Immature natural killer cell (primary cell): Measurements from ENCODE around the gene AP1S3. TPM values are rescaled to one million over a fixed set of nuclear protein-coding genes. Genes with fewer than 3 reads are reported as not detected.
"Not testable (repeated sequence)": the region's sequence is repeated elsewhere in the genome, so short reads cannot be mapped to it uniquely, and the experiment has no call there.

Experiments
- DNase-seq, 3 donors: peaks; one replicate each; pipeline ENCODE4 v3.0.0; 2022; ENCODE audit warnings: mixed read lengths in 1 of 3
- H3K27ac Mint-ChIP-seq, 6 donors: one replicate each; pipeline ENCODE4 v1.8.0; 2020; ENCODE audit warnings: mixed read lengths in 6 of 6, mild to moderate bottlenecking in 5 of 6, inconsistent platforms in 4 of 6, moderate library complexity in 3 of 6
- H3K27me3 Mint-ChIP-seq, 3 donors: one replicate each; pipeline ENCODE4 v1.8.0; 2020 to 2021; ENCODE audit warnings: low read depth in 3 of 3, mild to moderate bottlenecking in 3 of 3, mixed read lengths in 3 of 3, moderate library complexity in 3 of 3, inconsistent platforms in 1 of 3
- H3K36me3 Mint-ChIP-seq, 3 donors: one replicate each; pipeline ENCODE4 v1.8.0; 2020; ENCODE audit warnings: mixed read lengths in 3 of 3, inconsistent platforms in 2 of 3, mild to moderate bottlenecking in 2 of 3
- H3K4me1 Mint-ChIP-seq, 2 donors: one replicate each; pipeline ENCODE4 v1.8.0; 2020; ENCODE audit warnings: inconsistent platforms in 2 of 2, mild to moderate bottlenecking in 2 of 2, mixed read lengths in 2 of 2, moderate library complexity in 1 of 2
- H3K4me3 Mint-ChIP-seq, 5 donors: one replicate each; pipeline ENCODE4 v1.8.0; 2020; ENCODE audit warnings: mild to moderate bottlenecking in 5 of 5, mixed read lengths in 5 of 5, inconsistent platforms in 3 of 5, moderate library complexity in 3 of 5
- H3K9me3 Mint-ChIP-seq, 6 donors: one replicate each; pipeline ENCODE4 v1.8.0; 2020; ENCODE audit warnings: mild to moderate bottlenecking in 6 of 6, mixed read lengths in 6 of 6, inconsistent platforms in 4 of 6, moderate library complexity in 3 of 6
- polyA plus RNA-seq, 3 donors: library from polyadenylated mRNA; unstranded; fragments of 300-500 nt; fragmentation: Illumina TruSeq; gene quantifications; one replicate each; pipeline ENCODE4 v1.2.3, GENCODE V29; 2021

Gene AP1S3
- 1 to 10 TPM in 2 of 3 donors, not detected in 1; 1.8 to 4.2 TPM for polyA plus RNA-seq

- Mint-ChIP-seq H3K4me1 (peaks cover 17 to 33% of the 10 kb centered on the region in 2 donors), H3K27ac (peak within 1 kb of the TSS; percentile 48 to 92 (median 86)), H3K27me3 (peaks cover 0 to 3% (median 0%) of the 10 kb centered on the region in 3 donors), H3K36me3 (peaks cover 0 to 8% (median 0%) of the 10 kb centered on the region in 3 donors), H3K4me3 (peak within 1 kb of the TSS; percentile 94 to 98 (median 97)), H3K9me3 (no peaks in the 10 kb centered on the region)
- peak; percentile 64 to 69 (median 65) for DNase-seq
Measured at GRCh38 chr2:223837287-223838061, at the start of gene AP1S3. AP1S3 (minus strand) TSS chr2:223837582; CDS start chr2:223837450, 132 bp downstream.

GRCh38 chr2:223887127-223887526 is 49.7 kb upstream of the AP1S3 start:
- H3K9me3 Mint-ChIP-seq, result no peaks in the 10 kb centered on the region
- peaks cover 23 to 45% (median 23%) of the 10 kb centered on the region in 3 donors for H3K36me3 Mint-ChIP-seq
- H3K4me3 Mint-ChIP-seq, result no peak overlapping the region
- H3K4me1 Mint-ChIP-seq, result peaks cover 3 to 4% of the 10 kb centered on the region in 2 donors
- no peak for DNase-seq
- H3K27me3 Mint-ChIP-seq, result no peaks in the 10 kb centered on the region
- H3K27ac Mint-ChIP-seq, result peak overlapping the region in 2 of 6 donors; percentile 14 to 48

- no peaks in the 10 kb centered on the region for H3K9me3 Mint-ChIP-seq
- H3K27me3 Mint-ChIP-seq, result peaks cover 0 to 2% (median 0%) of the 10 kb centered on the region in 3 donors
- H3K4me1 Mint-ChIP-seq, result peaks cover 6 to 8% of the 10 kb centered on the region in 2 donors
- no peak for DNase-seq
- H3K4me3 Mint-ChIP-seq, result no peak overlapping the region
- peak overlapping the region in 2 of 6 donors; percentile 14 to 48 for H3K27ac Mint-ChIP-seq
- peaks cover 23 to 47% (median 26%) of the 10 kb centered on the region in 3 donors for H3K36me3 Mint-ChIP-seq
Measured at GRCh38 chr2:223886726-223887125, 49.3 kb upstream of the AP1S3 start.

- Mint-ChIP-seq H3K36me3 (peaks cover 25 to 51% (median 25%) of the 10 kb centered on the region in 3 donors), H3K4me1 (peaks cover 6 to 10% of the 10 kb centered on the region in 2 donors), H3K27ac (peak overlapping the region in 1 of 6 donors; percentile 29), H3K4me3 (no peak overlapping the region), H3K27me3 (peaks cover 0 to 2% (median 0%) of the 10 kb centered on the region in 3 donors), H3K9me3 (no peaks in the 10 kb centered on the region)
- DNase-seq, result no peak
Measured at GRCh38 chr2:223884399-223884798, 47.0 kb upstream of the AP1S3 start.

GRCh38 chr2:223882715-223883114 is 45.3 kb upstream of the AP1S3 start:
- peaks cover 6 to 10% of the 10 kb centered on the region in 2 donors for H3K4me1 Mint-ChIP-seq
- H3K27ac Mint-ChIP-seq, result peak overlapping the region in 2 of 6 donors; percentile 74 to 84
- no peak overlapping the region for H3K4me3 Mint-ChIP-seq
- H3K27me3 Mint-ChIP-seq, result peaks cover 0 to 2% (median 0%) of the 10 kb centered on the region in 3 donors
- peaks cover 28 to 57% (median 30%) of the 10 kb centered on the region in 3 donors for H3K36me3 Mint-ChIP-seq
- H3K9me3 Mint-ChIP-seq, result no peaks in the 10 kb centered on the region
- no peak for DNase-seq

GRCh38 chr2:223880796-223881195 is 43.4 kb upstream of the AP1S3 start:
- H3K27me3 Mint-ChIP-seq, result peaks cover 0 to 2% (median 0%) of the 10 kb centered on the region in 3 donors
- peaks cover 6 to 10% of the 10 kb centered on the region in 2 donors for H3K4me1 Mint-ChIP-seq
- no peak for DNase-seq
- H3K27ac Mint-ChIP-seq, result peak overlapping the region in 3 of 6 donors; percentile 46 to 84 (median 77)
- no peak overlapping the region for H3K4me3 Mint-ChIP-seq
- no peaks in the 10 kb centered on the region for H3K9me3 Mint-ChIP-seq
- peaks cover 33 to 58% (median 34%) of the 10 kb centered on the region in 3 donors for H3K36me3 Mint-ChIP-seq

GRCh38 chr2:223877721-223878410 is 40.5 kb upstream of the AP1S3 start:
- peaks cover 6 to 10% of the 10 kb centered on the region in 2 donors for H3K4me1 Mint-ChIP-seq
- peaks cover 0 to 2% (median 0%) of the 10 kb centered on the region in 3 donors for H3K27me3 Mint-ChIP-seq
- DNase-seq, result no peak
- peaks cover 31 to 50% (median 34%) of the 10 kb centered on the region in 3 donors for H3K36me3 Mint-ChIP-seq
- no peak overlapping the region for H3K4me3 Mint-ChIP-seq
- no peaks in the 10 kb centered on the region for H3K9me3 Mint-ChIP-seq
- peak overlapping the region in 3 of 6 donors; percentile 23 to 37 (median 30) for H3K27ac Mint-ChIP-seq

GRCh38 chr2:223873672-223874071 is 36.3 kb upstream of the AP1S3 start:
- Mint-ChIP-seq H3K9me3 (no peaks in the 10 kb centered on the region), H3K4me3 (no peak overlapping the region), H3K4me1 (no peaks in the 10 kb centered on the region), H3K27ac (peak overlapping the region in 3 of 6 donors; percentile 29 to 49 (median 40)), H3K27me3 (no peaks in the 10 kb centered on the region), H3K36me3 (peaks cover 34 to 45% (median 39%) of the 10 kb centered on the region in 3 donors)
- DNase-seq, result no peak

- H3K4me3 Mint-ChIP-seq, H3K27me3 Mint-ChIP-seq, H3K4me1 Mint-ChIP-seq, H3K9me3 Mint-ChIP-seq, DNase-seq: not testable (repeated sequence)
- H3K27ac Mint-ChIP-seq, result peak overlapping the region in 1 of 6 donors; percentile 46
- H3K36me3 Mint-ChIP-seq, result peaks cover 26 to 37% (median 31%) of the 10 kb centered on the region in 3 donors
Measured at GRCh38 chr2:223872772-223873171, 35.4 kb upstream of the AP1S3 start.

GRCh38 chr2:223871661-223872060 is 34.3 kb upstream of the AP1S3 start:
- H3K4me3 Mint-ChIP-seq, H3K27me3 Mint-ChIP-seq, H3K9me3 Mint-ChIP-seq, H3K4me1 Mint-ChIP-seq, DNase-seq: not testable (repeated sequence)
- Mint-ChIP-seq H3K27ac (peak overlapping the region in 1 of 6 donors; percentile 59), H3K36me3 (peaks cover 17 to 28% (median 24%) of the 10 kb centered on the region in 3 donors)

GRCh38 chr2:223870840-223871611 is 33.6 kb upstream of the AP1S3 start:
- no peak for DNase-seq
- Mint-ChIP-seq H3K27ac (peak overlapping the region in 1 of 6 donors; percentile 59), H3K36me3 (peaks cover 14 to 28% (median 24%) of the 10 kb centered on the region in 3 donors), H3K4me3 (no peak overlapping the region), H3K9me3 (no peaks in the 10 kb centered on the region), H3K4me1 (peaks cover 11 to 13% of the 10 kb centered on the region in 2 donors), H3K27me3 (peaks cover 0 to 2% (median 0%) of the 10 kb centered on the region in 3 donors)

GRCh38 chr2:223868005-223868404 is 30.6 kb upstream of the AP1S3 start:
- Mint-ChIP-seq H3K4me3 (no peak overlapping the region), H3K36me3 (peaks cover 9 to 19% (median 15%) of the 10 kb centered on the region in 3 donors), H3K9me3 (no peaks in the 10 kb centered on the region), H3K27ac (no peak overlapping the region), H3K4me1 (peaks cover 26 to 29% of the 10 kb centered on the region in 2 donors), H3K27me3 (peaks cover 0 to 2% (median 0%) of the 10 kb centered on the region in 3 donors)
- no peak for DNase-seq

- Mint-ChIP-seq H3K36me3 (peaks cover 4 to 14% (median 11%) of the 10 kb centered on the region in 3 donors), H3K27me3 (peaks cover 0 to 2% (median 2%) of the 10 kb centered on the region in 3 donors), H3K4me3 (peak overlapping the region; percentile 67 to 83 (median 73)), H3K4me1 (peaks cover 28 to 34% of the 10 kb centered on the region in 2 donors), H3K9me3 (no peaks in the 10 kb centered on the region), H3K27ac (peak overlapping the region; percentile 71 to 89 (median 86))
- DNase-seq, result peak; percentile 15 to 38 (median 37)
Measured at GRCh38 chr2:223865907-223866508, 28.6 kb upstream of the AP1S3 start.
